Activated naive CD4-positive, alpha-beta T cell treated with anti-CD3 and anti-CD28 coated beads for 36 hours (primary cell): ENCODE results near the gene MARS1. TPM values are rescaled to one million over a fixed set of nuclear protein-coding genes. Genes with fewer than 3 reads are reported as not detected.
"Not testable (repeated sequence)": the region's sequence is repeated elsewhere in the genome, so short reads cannot be mapped to it uniquely, and the experiment has no call there.

ENCODE experiments used
- CTCF ChIA-PET: fragments of 350-600 bp; sonication (Branson Sonifier 250); formaldehyde crosslinking; loops from one replicate; lab custom pipeline; 2021; ENCODE audit warnings: antibody characterized with exemption; lab: Charles Lee
- DNase-seq: peaks from one replicate; pipeline ENCODE4 v3.0.0-alpha.2; 2020
- H3K27ac Mint-ChIP-seq: one replicate; pipeline ENCODE4 v1.8.0; 2021; ENCODE audit warnings: mild to moderate bottlenecking, mixed read lengths
- H3K27me3 Mint-ChIP-seq: one replicate; pipeline ENCODE4 v1.8.0; 2021; ENCODE audit warnings: low read depth, mixed read lengths
- H3K36me3 Mint-ChIP-seq: one replicate; pipeline ENCODE4 v1.8.0; 2021; ENCODE audit warnings: low read depth, mixed read lengths
- H3K4me1 Mint-ChIP-seq: one replicate; pipeline ENCODE4 v1.8.0; 2021; ENCODE audit warnings: low read depth, mixed read lengths
- H3K4me3 Mint-ChIP-seq: one replicate; pipeline ENCODE4 v1.8.0; 2021; ENCODE audit warnings: mild to moderate bottlenecking, moderate library complexity, mixed read lengths
- H3K9me3 Mint-ChIP-seq: one replicate; pipeline ENCODE4 v1.8.0; 2021; ENCODE audit warnings: mixed read lengths
- intact Hi-C: fragments of 100-400 bp; cut with micrococcal nuclease; formaldehyde crosslinking; loops from one replicate; pipeline ENCODE4 v1.15.1; 2023
- total RNA-seq, 2 experiments: library from RNA; stranded (reverse); gene quantifications; one replicate each; pipeline ENCODE4 v1.2.3, GENCODE V29; 2021

The MARS1 gene
- total RNA-seq: 100 to 1,000 TPM; 481 to 489 TPM

GRCh38 chr12:57487597-57488401, at the start of gene MARS1:
Gene MARS1, plus strand, starts transcription at chr12:57488068. Its CDS starts 23 bp downstream, at chr12:57488091.
- Mint-ChIP-seq H3K4me3 (peak within 1 kb of the TSS; percentile 97), H3K36me3 (peaks cover 50% of the 10 kb centered on the region), H3K27me3 (no peaks in the 10 kb centered on the region), H3K4me1 (peaks cover 49% of the 10 kb centered on the region), H3K9me3 (no peaks in the 10 kb centered on the region), H3K27ac (peak within 1 kb of the TSS; percentile 94)
- CTCF ChIA-PET: interaction anchor here (1.1 to 1.2 kb wide), 2 partner anchors 16 to 25 kb away, joined by 3 to 6 read pairs; no protein-coding TSS in a partner anchor
- intact Hi-C loops: loop anchor here (1.0 kb wide), 5 partner anchors 9 to 207 kb away; partner anchors contain the start of genes DCTN2, DDIT3 and GLI1
- DNase-seq: peak; percentile 97

GRCh38 chr12:57438400-57438799, 49.5 kb upstream of the MARS1 start:
- Mint-ChIP-seq H3K9me3 (peaks cover 8% of the 10 kb centered on the region), H3K36me3 (peaks cover 2% of the 10 kb centered on the region), H3K4me1 (peaks cover 2% of the 10 kb centered on the region), H3K27ac (no peak overlapping the region), H3K27me3 (peaks cover 4% of the 10 kb centered on the region), H3K4me3 (no peak overlapping the region)
- DNase-seq: no peak
- intact Hi-C loops: no loop called here
- CTCF ChIA-PET: no interaction called here

GRCh38 chr12:57439762-57440266, 48.1 kb upstream of the MARS1 start:
- Mint-ChIP-seq H3K9me3 (peaks cover 8% of the 10 kb centered on the region), H3K27me3 (peaks cover 4% of the 10 kb centered on the region), H3K4me3 (no peak overlapping the region), H3K36me3 (peaks cover 2% of the 10 kb centered on the region), H3K4me1 (peaks cover 2% of the 10 kb centered on the region), H3K27ac (no peak overlapping the region)
- intact Hi-C loops: no loop called here
- CTCF ChIA-PET: interaction anchor here (1.0 to 1.7 kb wide), 2 partner anchors 13 to 16 kb away, joined by 3 to 5 read pairs; no protein-coding TSS in a partner anchor
- DNase-seq: no peak

- CTCF ChIA-PET: interaction anchor here (0.6 to 1.7 kb wide), 4 partner anchors 10 to 20 kb away, joined by 3 to 4 read pairs (median 4); no protein-coding TSS in a partner anchor
- H3K4me1 Mint-ChIP-seq, intact Hi-C loops, H3K4me3 Mint-ChIP-seq, DNase-seq, H3K36me3 Mint-ChIP-seq, H3K27me3 Mint-ChIP-seq, H3K9me3 Mint-ChIP-seq, H3K27ac Mint-ChIP-seq: not testable (repeated sequence)
Measured at GRCh38 chr12:57441393-57441792, 46.5 kb upstream of the MARS1 start.

GRCh38 chr12:57441846-57442427, 45.9 kb upstream of the MARS1 start:
- Mint-ChIP-seq H3K27ac (no peak overlapping the region), H3K27me3 (peaks cover 4% of the 10 kb centered on the region), H3K4me1 (no peaks in the 10 kb centered on the region), H3K36me3 (peaks cover 2% of the 10 kb centered on the region), H3K4me3 (no peak overlapping the region), H3K9me3 (peaks cover 8% of the 10 kb centered on the region)
- intact Hi-C loops: no loop called here
- DNase-seq: no peak
- CTCF ChIA-PET: interaction anchor here (0.6 to 1.7 kb wide), 4 partner anchors 10 to 1074 kb away, joined by 3 to 4 read pairs (median 4); no protein-coding TSS in a partner anchor

- H3K9me3 Mint-ChIP-seq, intact Hi-C loops, H3K27ac Mint-ChIP-seq, DNase-seq, H3K36me3 Mint-ChIP-seq, H3K4me1 Mint-ChIP-seq, H3K27me3 Mint-ChIP-seq, H3K4me3 Mint-ChIP-seq: not testable (repeated sequence)
- CTCF ChIA-PET: interaction anchor here (0.6 to 2.8 kb wide), 4 partner anchors 12 to 427 kb away, joined by 3 to 13 read pairs (median 8); partner anchors contain the start of genes GLI1 and INHBE
Measured at GRCh38 chr12:57444337-57444736, 43.5 kb upstream of the MARS1 start.

GRCh38 chr12:57444744-57445143, 43.1 kb upstream of the MARS1 start:
- Mint-ChIP-seq H3K27me3 (peaks cover 4% of the 10 kb centered on the region), H3K27ac (no peak overlapping the region), H3K4me1 (no peaks in the 10 kb centered on the region), H3K4me3 (no peak overlapping the region), H3K9me3 (peaks cover 8% of the 10 kb centered on the region), H3K36me3 (peaks cover 2% of the 10 kb centered on the region)
- intact Hi-C loops: no loop called here
- CTCF ChIA-PET: interaction anchor here (0.5 to 2.8 kb wide), 5 partner anchors 11 to 200 kb away, joined by 3 to 13 read pairs (median 4); partner anchors contain the start of genes GLI1 and INHBE
- no peak for DNase-seq

- Mint-ChIP-seq H3K9me3 (peaks cover 4% of the 10 kb centered on the region), H3K27ac (no peak overlapping the region), H3K4me1 (no peaks in the 10 kb centered on the region), H3K4me3 (no peak overlapping the region), H3K36me3 (no peaks in the 10 kb centered on the region), H3K27me3 (no peaks in the 10 kb centered on the region)
- intact Hi-C loops: no loop called here
- CTCF ChIA-PET: interaction anchor here (0.5 to 2.8 kb wide), 4 partner anchors 12 to 202 kb away, joined by 3 to 11 read pairs (median 5); partner anchors contain the start of gene GLI1
- DNase-seq: no peak
Measured at GRCh38 chr12:57446292-57446960, 41.4 kb upstream of the MARS1 start.

- Mint-ChIP-seq H3K36me3 (no peaks in the 10 kb centered on the region), H3K4me3 (no peak overlapping the region), H3K4me1 (no peaks in the 10 kb centered on the region), H3K9me3 (no peaks in the 10 kb centered on the region), H3K27me3 (no peaks in the 10 kb centered on the region), H3K27ac (no peak overlapping the region)
- DNase-seq: no peak
- CTCF ChIA-PET: interaction anchor here (0.7 to 1.6 kb wide), 3 partner anchors 10 to 70 kb away, joined by 3 read pairs; no protein-coding TSS in a partner anchor
- intact Hi-C loops: no loop called here
Measured at GRCh38 chr12:57448669-57449068, 39.2 kb upstream of the MARS1 start.

- no peak for DNase-seq
- H3K36me3 Mint-ChIP-seq: no peaks in the 10 kb centered on the region
- H3K4me3 Mint-ChIP-seq: no peak overlapping the region
- CTCF ChIA-PET: interaction anchor here (1.0 to 11.0 kb wide), 4 partner anchors 13 to 177 kb away, joined by 3 to 172 read pairs (median 18); no protein-coding TSS in a partner anchor
- no peaks in the 10 kb centered on the region for H3K4me1 Mint-ChIP-seq
- no peak overlapping the region for H3K27ac Mint-ChIP-seq
- H3K27me3 Mint-ChIP-seq: no peaks in the 10 kb centered on the region
- intact Hi-C loops: no loop called here
- no peaks in the 10 kb centered on the region for H3K9me3 Mint-ChIP-seq
Measured at GRCh38 chr12:57449375-57449774, 38.5 kb upstream of the MARS1 start.

GRCh38 chr12:57450057-57450456, 37.8 kb upstream of the MARS1 start:
- Mint-ChIP-seq H3K27ac (no peak overlapping the region), H3K4me1 (no peaks in the 10 kb centered on the region), H3K9me3 (no peaks in the 10 kb centered on the region), H3K4me3 (no peak overlapping the region), H3K27me3 (no peaks in the 10 kb centered on the region), H3K36me3 (no peaks in the 10 kb centered on the region)
- no peak for DNase-seq
- intact Hi-C loops: no loop called here
- CTCF ChIA-PET: interaction anchor here (0.6 to 11.0 kb wide), 5 partner anchors 12 to 186 kb away, joined by 3 to 172 read pairs (median 34); no protein-coding TSS in a partner anchor
